Measurements from ENCODE around the gene DNAJB13.

DNAJB13 gene

DNA sequence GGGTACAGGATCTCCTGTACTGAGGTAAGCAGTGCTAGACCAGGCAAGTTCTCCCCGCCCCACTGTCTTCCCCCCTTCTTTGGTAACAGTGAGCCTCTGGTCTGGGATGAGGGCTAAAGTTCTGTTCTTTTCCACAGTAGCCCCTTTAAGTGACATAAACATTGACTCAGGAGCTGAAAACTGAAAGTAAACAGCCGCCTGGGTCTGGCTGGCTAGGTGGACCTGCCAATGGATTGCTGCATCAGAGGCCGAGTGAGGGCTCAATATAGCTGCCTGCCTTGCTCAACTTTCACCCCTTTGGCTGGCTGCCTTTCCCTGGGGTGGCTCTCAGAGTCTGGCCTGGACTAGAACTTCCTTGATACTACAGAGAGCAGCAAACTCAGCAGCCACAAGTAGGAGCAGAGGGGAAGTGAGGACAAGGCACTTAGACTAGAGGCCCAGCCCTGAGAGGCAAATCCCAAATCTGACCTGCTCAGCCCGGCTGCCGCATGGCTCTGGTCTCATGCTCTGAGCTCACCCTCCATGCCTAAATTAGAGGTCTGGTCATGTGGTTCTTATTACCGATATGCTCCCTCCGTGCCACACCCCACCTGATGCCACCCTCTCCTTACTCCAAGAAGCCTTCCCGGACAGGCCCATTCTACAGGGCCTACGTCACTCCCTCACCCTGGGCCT lies 67.6 kb downstream of the DNAJB13 start:
- DNase-seq = no peak

DNA sequence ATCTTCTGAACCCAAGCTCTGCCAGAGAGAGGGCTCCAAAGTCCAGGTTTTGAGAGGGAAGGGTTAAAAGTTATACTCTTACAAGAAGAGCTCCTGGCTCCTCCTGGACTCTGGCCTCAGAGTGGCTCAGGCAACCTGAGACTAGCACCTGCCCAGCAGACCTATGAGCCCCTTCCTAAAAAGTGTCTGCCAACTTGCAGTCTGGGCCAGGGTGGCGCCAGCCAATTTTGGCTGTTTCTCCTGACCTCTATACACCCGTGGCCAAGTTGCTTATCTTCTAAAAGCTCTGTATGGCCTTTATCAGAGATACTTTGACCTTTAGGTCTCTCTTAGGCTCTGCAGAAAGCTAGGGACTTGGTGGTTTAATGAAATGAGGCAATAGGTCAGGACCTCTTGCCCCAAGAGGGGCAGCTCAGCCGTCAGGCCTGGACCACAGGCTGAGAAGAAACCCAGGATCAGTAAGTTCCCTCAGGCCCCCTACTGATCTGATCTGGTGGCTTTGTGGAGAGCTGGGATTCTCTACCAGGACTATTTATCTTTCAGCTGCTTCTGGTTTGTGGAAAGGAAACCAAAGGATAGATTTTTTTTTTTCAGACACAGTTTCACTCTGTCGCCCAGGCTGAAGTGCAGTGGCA lies 68.4 kb downstream of the DNAJB13 start:
- DNase-seq = no peak

DNA sequence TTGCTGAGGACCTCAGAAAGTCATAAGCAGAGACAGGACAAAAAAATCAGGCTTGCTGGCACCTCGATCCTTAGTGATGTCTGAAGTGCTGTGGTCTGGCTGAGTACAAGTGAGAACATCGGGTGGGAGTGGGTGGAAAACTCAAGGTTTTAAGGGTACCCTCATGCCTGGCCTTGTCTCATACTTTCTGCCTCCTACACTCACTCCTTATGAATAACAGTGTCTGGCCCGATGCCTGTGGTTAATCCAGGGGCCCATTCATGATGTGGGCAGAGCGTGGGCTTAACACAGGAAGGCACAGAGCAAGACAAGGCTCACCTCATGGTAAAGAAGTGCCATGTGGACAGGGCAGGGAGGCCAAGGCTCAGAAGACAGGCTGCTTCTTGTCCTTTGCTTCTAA lies 69.0 kb downstream of the DNAJB13 start:
- DNase-seq = no peak

Data from activated CD4-positive, alpha-beta T cell treated with anti-CD3 and anti-CD28 coated beads for 1 hour (primary cell).